Spinal cord (tissue), 10 donors: Measurements from ENCODE around the gene TRIM23. TPM values are rescaled to one million over a fixed set of nuclear protein-coding genes. Genes with fewer than 3 reads are reported as not detected.
"Not testable (repeated sequence)": the region's sequence is repeated elsewhere in the genome, so short reads cannot be mapped to it uniquely, and the experiment has no call there.

Source experiments
- DNase-seq, 6 donors: peaks; one replicate each; pipeline versions ENCODE4 v3.0.0 to v3.0.0-alpha.2; 2013 to 2015; ENCODE audit warnings: low spot score in 6 of 6, low read depth in 4 of 6
- H3K27ac ChIP-seq: one replicate; pipeline ENCODE4 v1.5.1; 2013; ENCODE audit warnings: low read depth, low read length, control low read depth
- H3K27me3 ChIP-seq: one replicate; pipeline ENCODE4 v1.6.1; 2013; ENCODE audit warnings: low read length; ENCODE audit not compliant: control insufficient read depth, insufficient read depth
- H3K36me3 ChIP-seq: one replicate; pipeline ENCODE4 v1.6.1; 2013; ENCODE audit warnings: low read length; ENCODE audit not compliant: control insufficient read depth, insufficient read depth
- H3K4me1 ChIP-seq: one replicate; pipeline ENCODE4 v1.6.1; 2013; ENCODE audit warnings: low read length; ENCODE audit not compliant: control insufficient read depth, insufficient read depth
- H3K4me3 ChIP-seq: one replicate; pipeline ENCODE4 v1.5.1; 2013; ENCODE audit warnings: low read depth, low read length, control low read depth
- H3K9me3 ChIP-seq: one replicate; pipeline ENCODE4 v1.6.1; 2013; ENCODE audit warnings: low read length; ENCODE audit not compliant: control insufficient read depth, insufficient read depth
- WGBS: methylation state at CpG from one replicate; pipeline ENCODE4 v1.1.5; 2013; ENCODE audit warnings: missing lambda C conversion rate; ENCODE audit not compliant: insufficient coverage; 5-methylcytosine and 5-hydroxymethylcytosine counted together
- polyA plus RNA-seq, 2 donors: library from polyadenylated mRNA; unstranded; fragments of 120-200 nt; gene quantifications; one replicate each; pipeline ENCODE4 v1.2.1, GENCODE V29; 2013; ENCODE audit not compliant: insufficient read length in 2 of 2
- total RNA-seq, 2 donors: library from RNA; depleted of rRNA in 1 of 2; stranded (reverse); fragments of 120-200 nt in 1 of 2; fragments of >200 nt in 1 of 2; gene quantifications; one replicate each; pipeline versions ENCODE4 v1.2.3 to v1.2.4, GENCODE V29; 2013 to 2014
- donor health status: healthy.

TRIM23 gene
- total and polyA plus RNA-seq, 4 donors: 29.7 to 79.5 (median 40.3) TPM

DNA sequence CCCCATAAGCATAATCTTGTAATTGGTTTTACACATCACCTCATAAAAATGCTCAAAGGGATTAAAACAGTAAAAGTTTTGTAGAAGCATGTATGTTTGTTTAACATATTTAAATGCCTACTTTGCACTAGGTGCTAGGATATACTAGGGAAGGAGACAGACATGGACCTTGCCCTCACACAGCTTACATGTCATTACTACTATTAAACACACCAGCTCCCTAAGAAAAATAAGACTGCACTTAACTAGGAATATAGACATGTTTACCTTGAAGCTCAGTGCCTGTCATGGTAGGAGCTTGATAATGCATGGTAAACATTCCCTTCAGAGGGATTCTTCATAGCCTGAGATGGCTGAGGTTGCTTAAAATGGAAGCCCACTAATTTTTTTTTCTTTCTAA lies 6.8 kb upstream of the TRIM23 start:
- H3K27me3 ChIP-seq: no peaks in the 10 kb centered on the region
- DNase-seq: no peak
- no peak overlapping the region for H3K4me3 ChIP-seq
- peaks cover 9% of the 10 kb centered on the region for H3K4me1 ChIP-seq
- H3K27ac ChIP-seq: no peak overlapping the region
- H3K36me3 ChIP-seq: peaks cover 6% of the 10 kb centered on the region
- no peaks in the 10 kb centered on the region for H3K9me3 ChIP-seq

DNA sequence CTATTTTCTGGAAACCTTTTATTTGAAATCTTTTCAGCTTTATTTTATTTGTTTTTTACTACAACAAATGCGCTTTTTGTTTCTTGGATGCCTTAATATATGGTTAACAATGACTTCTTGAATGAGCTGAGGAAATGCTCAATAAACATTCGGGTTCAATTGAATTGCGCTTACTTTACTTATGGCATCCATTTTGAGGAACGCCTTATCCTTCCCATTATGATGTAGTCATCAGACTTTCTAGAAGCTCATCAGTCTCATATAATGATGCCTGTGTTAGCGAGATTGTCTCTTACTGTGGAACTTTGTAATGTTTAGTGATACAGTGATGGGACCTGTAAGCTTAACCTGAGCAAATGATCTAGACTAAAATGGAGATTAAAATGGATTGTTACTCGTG lies 1.6 kb upstream of the TRIM23 start:
- Histone ChIP-seq H3K27ac (no peak overlapping the region), H3K4me3 (peak overlapping the region; percentile 98), H3K27me3 (no peaks in the 10 kb centered on the region), H3K4me1 (peaks cover 9% of the 10 kb centered on the region), H3K36me3 (peaks cover 5% of the 10 kb centered on the region), H3K9me3 (no peaks in the 10 kb centered on the region)
- no CpG with 5 or more reads among the region's 6 CpGs for WGBS
- DNase-seq: peak in 2 of 6 donors; percentile 2 to 3

DNA sequence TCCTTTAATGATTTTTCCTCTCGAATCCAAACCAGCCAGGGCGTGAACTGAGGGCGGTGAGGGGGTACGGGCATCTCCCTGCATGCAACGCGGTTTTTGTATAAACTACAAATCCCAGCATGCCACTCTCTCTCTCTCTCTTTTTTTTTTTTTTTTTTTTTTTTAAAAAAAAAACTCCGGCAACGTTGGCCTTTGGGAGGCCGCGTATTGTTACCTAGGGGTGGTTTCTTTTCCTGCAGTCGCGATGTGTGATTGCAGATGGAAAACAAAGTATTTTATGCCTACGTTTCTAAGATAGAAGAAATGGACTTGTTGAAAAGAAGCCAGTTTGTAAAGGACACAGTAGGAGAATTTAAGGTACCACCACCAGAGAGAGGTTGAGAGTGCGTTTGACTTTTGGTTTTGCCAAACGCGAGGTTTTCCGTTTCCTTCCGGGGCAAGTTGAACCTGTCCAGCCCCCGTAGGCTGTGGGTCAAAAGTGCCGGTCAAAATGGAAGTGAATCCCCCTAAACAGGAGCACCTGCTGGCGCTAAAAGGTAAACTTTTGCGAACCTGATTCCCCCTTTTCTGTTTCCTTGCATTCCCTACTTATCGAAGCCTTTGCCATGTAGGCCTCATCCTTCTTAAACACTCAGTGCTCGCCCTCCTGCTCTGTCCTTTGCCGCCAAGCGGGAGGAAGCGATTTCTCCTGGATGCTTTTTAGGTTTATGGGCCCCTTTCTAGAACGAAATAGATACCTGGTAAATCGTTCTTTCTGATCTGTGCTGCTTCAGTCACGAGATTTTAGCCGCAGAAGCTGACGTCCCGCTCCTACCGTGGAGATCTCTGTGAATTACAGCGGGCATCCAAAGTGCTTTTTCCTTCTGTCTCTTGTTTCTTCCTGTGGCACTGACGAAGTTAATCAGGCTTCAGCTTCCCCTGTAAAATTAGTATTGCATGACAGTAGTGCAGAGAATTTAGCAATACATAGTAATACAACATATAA lies 730 bp upstream of the TRIM23 start, which contains the start of the genes SHLD3 and TRAPPC13:
Gene SHLD3, plus strand, starts transcription at position 457 of the 985 bp plus-strand sequence. CDS start 4,561 bp downstream, outside the sequence.
Gene TRAPPC13, plus strand, starts transcription at position 457 of the 985 bp plus-strand sequence. Its CDS starts 34 bp downstream, at position 491.
- under 1% methylated on average over 26 of the region's 36 CpGs for WGBS

DNA sequence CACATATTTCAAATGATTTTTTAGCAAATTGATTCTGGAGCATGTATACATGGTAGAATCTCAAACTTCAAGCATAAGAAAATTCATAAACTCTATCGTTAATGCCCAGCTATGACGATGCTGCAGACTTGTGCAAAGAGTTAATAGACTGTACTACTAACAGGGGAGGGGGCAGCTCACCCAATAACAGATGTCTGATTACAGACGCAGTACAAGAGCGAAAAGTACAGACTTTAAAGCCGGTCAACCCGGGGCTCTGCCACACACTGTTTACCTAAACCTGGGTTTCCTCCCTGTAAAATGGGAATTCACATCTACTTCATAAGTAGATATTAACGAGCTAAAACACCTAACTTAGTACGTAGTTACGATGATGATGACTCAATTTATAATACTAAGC lies 651 bp downstream of the TRIM23 start:
- peaks cover 9% of the 10 kb centered on the region for H3K4me1 ChIP-seq
- no peaks in the 10 kb centered on the region for H3K27me3 ChIP-seq
- WGBS: 30% methylated on average over 2 of the region's 9 CpGs
- H3K4me3 ChIP-seq: peak overlapping the region; percentile 98
- no peaks in the 10 kb centered on the region for H3K9me3 ChIP-seq
- peak in 1 of 6 donors; percentile 2 for DNase-seq
- H3K36me3 ChIP-seq: peaks cover 2% of the 10 kb centered on the region
- peak overlapping the region; percentile 82 for H3K27ac ChIP-seq

More for the DNA sequence above, 730 bp upstream of the TRIM23 start, which contains the start of the genes SHLD3 and TRAPPC13:
- H3K4me1 ChIP-seq: peaks cover 9% of the 10 kb centered on the region
- H3K9me3 ChIP-seq: no peaks in the 10 kb centered on the region
- H3K27me3 ChIP-seq: no peaks in the 10 kb centered on the region
- peak within 1 kb of the TSS; percentile 82 for H3K27ac ChIP-seq
- peak; percentile 86 to 98 (median 93) for DNase-seq
- peak within 1 kb of the TSS; percentile 98 for H3K4me3 ChIP-seq
- peaks cover 5% of the 10 kb centered on the region for H3K36me3 ChIP-seq

DNA sequence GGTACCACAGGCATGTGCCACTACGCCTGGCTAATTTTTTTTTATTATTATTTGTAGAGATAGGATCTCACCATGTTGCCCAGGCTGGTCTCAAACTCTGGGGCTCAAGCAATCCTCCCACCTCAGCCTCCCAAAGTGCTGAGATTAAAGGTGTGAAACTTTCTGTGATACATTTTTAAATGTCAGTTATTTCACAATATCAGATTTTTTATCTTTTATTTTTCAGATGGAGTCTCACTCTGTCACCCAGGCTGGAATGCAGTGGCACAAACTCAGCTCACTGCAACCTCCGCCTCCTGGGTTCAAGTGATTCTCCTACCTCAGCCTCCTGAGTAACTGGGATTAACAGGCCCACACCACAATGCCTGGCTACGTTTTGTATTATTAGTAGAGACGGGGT lies 2.2 kb downstream of the TRIM23 start:
- DNase-seq, H3K4me3 ChIP-seq, H3K27me3 ChIP-seq, H3K4me1 ChIP-seq, H3K27ac ChIP-seq, H3K9me3 ChIP-seq, H3K36me3 ChIP-seq: not testable (repeated sequence)
- WGBS: 96% methylated on average over 3 of the region's 4 CpGs

DNA sequence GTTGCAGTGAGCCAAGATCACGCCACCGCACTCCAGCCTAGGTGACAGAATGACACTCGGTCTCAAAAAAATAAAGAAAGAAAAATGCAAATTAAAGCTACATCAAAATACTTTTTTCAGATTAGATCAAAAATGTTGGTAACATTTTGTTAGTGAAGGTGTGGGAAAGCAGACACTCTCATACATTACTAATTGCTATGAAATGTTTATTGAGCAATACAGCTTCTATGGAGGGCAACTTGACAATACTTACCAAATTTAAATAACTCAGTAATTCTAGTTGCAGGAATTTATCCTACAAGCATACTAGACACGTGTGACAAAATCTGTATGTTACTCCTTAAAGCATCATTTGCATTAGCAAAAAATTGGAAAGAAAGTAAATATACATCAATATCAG lies 4.1 kb downstream of the TRIM23 start:
- no CpG with 5 or more reads among the region's 4 CpGs for WGBS
- no peak overlapping the region for H3K4me3 ChIP-seq
- H3K27ac ChIP-seq: no peak overlapping the region
- H3K36me3 ChIP-seq: peaks cover 8% of the 10 kb centered on the region
- no peak for DNase-seq
- H3K4me1 ChIP-seq: no peaks in the 10 kb centered on the region
- no peaks in the 10 kb centered on the region for H3K9me3 ChIP-seq
- H3K27me3 ChIP-seq: no peaks in the 10 kb centered on the region

DNA sequence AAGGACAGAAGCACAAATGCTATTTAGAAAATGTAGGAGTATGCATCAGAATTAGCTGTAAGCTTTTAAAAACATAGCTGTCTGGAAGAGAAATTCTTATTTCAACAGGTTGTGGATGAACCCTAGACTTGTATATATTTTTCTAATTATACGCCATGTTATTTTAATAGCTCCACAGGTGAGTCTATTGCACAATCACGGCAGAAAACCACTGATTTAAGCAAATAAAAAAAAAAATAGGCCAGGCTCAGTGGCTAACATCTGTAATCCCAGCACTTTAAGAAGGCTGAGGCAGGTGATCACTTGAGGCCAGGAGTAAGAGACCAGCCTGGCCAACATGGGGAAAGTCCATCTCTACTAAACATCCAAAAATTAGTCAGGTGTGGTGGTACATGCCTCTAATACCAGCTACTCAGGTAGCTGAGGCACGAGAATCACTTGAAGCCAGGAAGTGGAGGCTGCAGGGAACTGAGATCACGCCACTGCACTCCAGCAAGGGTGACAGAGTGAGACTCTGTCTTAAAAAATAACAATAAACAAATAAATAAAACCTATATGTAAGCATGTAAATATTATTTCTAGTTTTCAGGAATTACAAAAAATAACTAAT lies 11.7 kb downstream of the TRIM23 start:
- Histone ChIP-seq H3K4me1 (no peaks in the 10 kb centered on the region), H3K4me3 (no peak overlapping the region), H3K27ac (no peak overlapping the region), H3K9me3 (no peaks in the 10 kb centered on the region), H3K36me3 (peaks cover 23% of the 10 kb centered on the region), H3K27me3 (no peaks in the 10 kb centered on the region)
- DNase-seq: no peak
- WGBS: no CpG with 5 or more reads among the region's 4 CpGs

DNA sequence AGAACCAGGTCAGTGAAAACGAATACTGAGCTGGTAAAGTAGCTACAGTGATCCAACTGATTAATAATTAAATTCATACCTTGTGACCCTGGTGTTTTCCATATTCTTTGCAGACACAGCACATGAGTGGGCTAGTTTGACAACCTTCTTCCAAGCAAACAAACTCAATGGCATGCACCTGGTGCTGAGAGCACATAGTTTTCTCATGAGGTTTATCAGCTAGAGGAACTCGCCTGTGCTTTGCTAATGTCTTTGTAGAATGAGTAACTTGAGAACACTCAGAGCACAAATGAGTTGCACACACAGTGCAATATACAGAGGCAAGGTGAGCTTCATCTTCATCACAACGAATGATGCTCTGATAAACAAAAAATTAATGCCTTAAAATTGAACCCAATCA lies 12.6 kb downstream of the TRIM23 start:
- WGBS: 100% methylated on average over 1 of the region's 3 CpGs
- H3K4me1 ChIP-seq: no peaks in the 10 kb centered on the region
- peak in 1 of 6 donors; percentile 3 for DNase-seq
- H3K9me3 ChIP-seq: no peaks in the 10 kb centered on the region
- H3K27me3 ChIP-seq: no peaks in the 10 kb centered on the region
- H3K36me3 ChIP-seq: peaks cover 23% of the 10 kb centered on the region
- H3K27ac ChIP-seq: no peak overlapping the region
- H3K4me3 ChIP-seq: no peak overlapping the region

DNA sequence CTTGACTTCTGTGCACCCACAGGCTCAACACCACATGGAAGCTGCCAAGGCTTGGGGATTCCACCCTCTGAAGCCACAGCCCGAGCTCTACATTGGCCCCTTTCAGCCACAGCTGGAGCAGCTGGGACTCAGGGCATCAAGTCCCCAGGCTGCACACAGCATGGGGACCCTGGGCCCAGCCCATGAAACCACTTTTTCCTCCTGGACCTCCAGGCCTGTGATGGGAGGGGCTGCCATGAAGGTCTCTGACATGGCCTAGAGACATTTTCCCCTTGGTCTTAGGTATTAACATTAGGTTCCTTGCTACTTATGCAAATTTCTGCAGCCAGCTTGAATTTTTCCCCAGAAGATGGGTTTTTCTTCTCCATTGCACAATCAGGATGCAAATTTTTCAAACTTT lies 22.4 kb downstream of the TRIM23 start:
- H3K4me3 ChIP-seq: not testable (repeated sequence)
- peaks cover 32% of the 10 kb centered on the region for H3K36me3 ChIP-seq
- WGBS: 100% methylated on average over 1 of the region's 1 CpG

More for the DNA sequence above, 22.4 kb downstream of the TRIM23 start:
- not testable (repeated sequence) for H3K4me1 ChIP-seq, H3K27ac ChIP-seq, DNase-seq, H3K9me3 ChIP-seq, H3K27me3 ChIP-seq
